Measurements from ENCODE around the gene PCNX2. TPM values are rescaled to one million over a fixed set of nuclear protein-coding genes. Genes with fewer than 3 reads are reported as not detected.

PCNX2 gene
- total RNA-seq, 1 donor from 2014 or later: 9.3 TPM

DNA sequence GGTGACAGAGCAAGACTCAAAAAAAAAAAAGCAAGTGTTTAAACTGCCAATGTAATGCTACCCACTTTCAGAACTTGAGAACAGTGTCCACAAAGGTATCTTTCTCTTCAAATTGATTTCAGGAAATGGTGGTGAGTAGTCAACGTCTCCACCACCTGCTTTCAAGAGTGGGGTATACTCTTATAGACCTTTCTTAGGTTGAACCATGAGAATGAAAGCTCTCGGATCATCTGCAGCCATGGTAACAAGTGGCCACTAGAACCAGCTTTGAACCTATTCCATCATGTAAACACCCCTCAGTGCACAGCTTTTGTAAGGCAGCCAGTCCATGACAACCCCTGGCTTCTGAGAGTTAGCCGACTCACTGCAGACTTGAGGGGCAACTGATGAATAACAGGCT lies 237.7 kb downstream of the PCNX2 start:
- no peak for DNase-seq

DNA sequence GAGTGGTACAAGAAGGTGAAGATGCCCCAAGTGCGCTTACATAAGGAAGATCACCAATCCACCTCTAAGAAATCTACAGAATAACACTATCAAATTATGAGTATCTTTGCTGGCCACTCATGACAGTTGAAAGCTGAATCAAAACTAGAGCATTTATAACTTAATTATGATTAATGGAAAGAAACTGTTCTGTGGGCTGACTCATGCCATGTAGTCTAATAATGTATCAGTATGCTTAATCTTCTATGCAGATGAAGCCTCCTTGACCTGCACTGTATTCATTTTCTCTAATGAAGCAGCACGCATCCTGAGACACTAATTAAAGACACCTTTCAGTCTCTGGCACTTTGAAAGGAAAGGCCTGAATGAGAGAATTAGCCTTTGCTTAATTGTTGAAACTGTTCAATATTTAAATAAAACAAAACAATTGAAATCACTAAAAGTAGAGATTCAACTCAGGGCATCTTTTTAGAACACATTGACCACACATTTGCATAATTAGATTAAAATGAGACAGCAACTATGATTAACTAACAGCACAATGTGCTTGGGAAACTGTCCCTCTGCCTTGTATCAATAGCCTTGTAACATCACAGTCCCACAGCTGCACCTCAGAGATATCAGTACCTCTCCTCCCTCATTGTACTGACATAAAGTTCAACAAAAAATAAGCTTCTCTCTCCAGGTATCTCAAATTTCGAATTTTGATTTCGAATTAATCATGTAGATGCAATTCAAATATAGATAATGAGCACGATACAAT lies 239.5 kb downstream of the PCNX2 start:
- DNase-seq: no peak

DNA sequence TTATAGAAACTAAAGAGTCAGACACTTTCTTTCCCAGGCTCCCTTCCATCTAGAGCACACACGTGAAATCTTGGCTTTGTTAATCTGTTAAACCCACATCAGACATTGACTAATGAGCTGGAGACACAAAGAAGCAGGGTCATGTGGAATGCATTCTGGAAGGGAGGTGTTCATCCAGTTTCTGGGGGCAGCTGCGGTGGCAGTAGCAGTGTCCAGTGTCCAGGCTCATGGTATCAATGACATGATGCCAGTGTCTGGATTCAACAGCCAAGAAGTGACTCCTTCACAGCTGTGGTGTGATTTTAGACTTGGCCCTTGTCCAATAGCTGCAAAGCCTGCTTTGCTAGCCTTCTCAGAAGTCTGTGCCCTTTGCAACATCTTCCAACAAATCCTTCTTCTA lies 249.9 kb downstream of the PCNX2 start:
- DNase-seq: no peak

DNA sequence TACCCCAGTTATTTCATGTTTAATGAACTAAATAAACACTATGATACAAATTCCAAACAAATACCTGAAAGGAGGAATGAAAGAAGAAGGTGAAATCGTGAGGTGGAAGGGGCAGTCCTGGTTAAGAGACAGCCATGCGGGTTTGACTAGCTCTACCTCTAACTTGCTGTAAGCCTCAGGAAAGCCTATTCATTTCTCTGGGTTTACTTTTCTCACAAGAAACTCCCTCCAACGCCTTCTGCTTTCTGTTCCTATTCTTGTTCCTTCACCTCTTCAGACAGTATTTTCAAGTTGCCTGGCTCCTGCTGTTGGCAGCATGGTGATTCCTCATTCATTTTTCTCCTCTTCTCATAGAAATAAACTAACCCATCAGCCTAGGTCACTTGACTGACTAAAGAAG lies 252.7 kb downstream of the PCNX2 start:
- DNase-seq: no peak

DNA sequence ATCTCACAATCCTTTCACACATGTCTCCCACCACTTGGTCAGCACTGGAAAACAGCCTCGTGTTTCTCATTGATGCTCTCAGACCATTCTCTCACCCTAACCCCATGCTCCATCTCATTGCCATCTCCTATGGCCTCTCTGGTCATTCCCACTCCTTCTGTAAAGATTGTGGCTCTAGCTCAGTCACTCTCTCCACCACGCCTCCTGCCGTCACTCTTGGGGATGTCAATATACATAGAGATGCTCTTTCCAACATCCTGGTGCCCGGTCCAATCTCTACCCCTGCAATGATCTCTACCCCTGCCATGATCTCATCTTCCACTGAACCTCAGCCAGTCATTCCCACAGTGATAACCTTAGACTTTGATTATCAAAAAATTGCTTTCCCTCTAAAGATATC lies 255.0 kb downstream of the PCNX2 start:
- no peak for DNase-seq

DNA sequence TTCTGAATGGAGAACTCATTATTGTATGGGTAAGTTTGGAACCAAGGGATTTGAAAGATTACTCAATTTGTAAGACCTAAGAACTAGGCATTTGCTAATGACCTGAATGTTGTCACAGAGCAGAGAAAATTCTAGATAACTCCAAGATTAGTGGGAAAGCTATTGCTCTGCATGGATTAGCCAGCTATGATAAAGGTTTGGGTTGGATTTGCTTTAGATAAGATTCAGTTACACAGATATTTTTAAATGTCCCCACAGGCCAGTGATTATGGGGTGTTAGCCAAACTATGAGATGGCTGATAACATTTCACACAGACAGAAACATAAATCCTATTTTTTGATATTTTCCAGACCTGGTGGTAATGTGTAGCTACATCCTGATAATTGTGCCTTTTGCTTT lies 256.9 kb downstream of the PCNX2 start:
- no peak for DNase-seq

DNA sequence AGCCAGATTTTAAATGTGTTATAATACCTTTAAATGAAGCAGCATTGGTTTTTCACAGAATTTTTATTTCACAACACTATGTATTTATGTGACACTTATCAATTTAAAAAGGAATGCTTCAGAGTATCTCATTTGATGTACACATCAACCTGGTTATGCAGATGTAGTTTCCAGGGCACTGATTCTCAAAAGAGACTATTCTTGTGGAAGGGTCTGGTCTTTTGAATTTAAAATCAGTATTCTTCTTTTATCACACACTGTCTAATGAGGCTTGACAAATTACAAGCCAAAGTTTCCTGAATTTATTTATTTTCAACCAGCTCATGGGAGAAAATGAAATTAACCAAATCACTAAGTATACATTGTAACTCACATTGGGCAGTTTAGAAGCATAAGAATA lies 257.7 kb downstream of the PCNX2 start:
- no peak for DNase-seq

DNA sequence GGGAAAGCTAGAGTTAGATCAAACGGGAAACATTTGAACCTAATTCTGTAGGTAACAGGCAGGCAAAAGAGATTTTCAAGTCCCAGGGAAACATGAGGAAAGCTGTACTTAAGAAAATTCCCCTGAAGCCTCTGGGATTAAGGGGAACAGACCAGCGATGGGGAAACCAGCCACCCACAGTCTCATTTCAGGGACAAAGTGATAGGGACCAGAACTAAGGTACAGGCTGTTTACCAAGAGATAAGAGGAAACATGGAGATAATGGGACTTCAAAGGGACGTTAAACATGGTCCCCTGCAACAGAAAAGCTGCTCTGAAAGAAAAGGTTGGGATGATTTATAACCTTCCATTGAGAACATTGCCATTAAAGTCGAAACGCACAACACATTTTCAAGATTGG lies 260.7 kb downstream of the PCNX2 start:
- DNase-seq: no peak

DNA sequence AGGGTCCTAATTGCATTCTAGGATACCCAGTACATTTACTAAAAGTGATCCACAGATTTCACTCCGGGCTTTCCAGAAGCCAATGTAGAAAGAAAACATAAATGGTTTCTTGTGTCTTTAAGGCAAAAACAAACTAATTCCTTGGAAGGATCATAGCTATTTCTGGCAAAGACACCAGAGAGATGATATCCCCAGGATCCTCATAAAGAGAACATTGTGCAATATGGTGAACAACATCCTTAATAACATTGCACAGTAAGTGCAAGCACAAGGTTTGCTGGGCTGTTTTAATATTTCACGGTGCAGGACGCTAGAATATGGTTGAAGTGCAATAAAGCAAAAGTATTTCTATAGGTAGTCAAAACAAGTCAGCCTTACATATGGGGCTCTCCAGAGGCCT lies 262.2 kb downstream of the PCNX2 start:
- DNase-seq: peak; percentile 80

DNA sequence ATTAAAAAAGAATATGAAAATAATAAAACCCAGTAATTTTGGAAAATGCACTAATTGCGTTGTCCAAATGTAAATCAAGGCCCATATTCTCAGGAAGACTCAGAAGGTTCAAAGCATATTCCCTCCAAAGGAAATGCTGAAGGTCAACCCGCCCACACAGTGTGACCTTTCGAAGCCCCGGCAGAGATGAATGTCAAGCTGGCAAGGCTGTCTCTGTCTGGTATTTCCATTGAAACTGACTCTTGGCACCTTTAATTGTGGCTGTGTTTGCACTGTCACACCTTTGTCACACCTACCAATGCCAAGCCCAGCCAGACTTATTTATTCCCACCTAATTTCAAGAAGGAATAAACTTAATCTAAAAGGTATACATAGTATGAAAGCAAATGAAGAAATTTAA lies 262.6 kb downstream of the PCNX2 start:
- no peak for DNase-seq

DNA sequence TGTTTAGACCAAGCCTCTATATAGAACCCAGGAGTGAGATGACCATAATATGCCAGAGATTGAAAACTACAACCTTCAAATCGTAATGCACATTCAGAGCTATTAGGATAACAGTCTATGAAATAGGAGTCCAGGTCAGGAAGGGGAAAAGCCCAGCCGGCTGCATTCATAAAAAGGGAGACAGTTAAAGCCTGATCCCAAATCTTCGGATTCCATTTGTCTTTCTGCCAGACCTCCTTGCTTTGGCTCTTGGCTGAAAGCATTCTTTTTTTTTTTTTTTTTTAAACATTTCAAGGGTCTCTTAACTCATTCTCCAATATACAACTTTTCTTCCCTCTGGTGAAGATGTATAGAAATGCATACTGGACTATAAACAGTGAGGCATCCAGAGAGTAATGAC lies 264.0 kb downstream of the PCNX2 start:
- DNase-seq: no peak

DNA sequence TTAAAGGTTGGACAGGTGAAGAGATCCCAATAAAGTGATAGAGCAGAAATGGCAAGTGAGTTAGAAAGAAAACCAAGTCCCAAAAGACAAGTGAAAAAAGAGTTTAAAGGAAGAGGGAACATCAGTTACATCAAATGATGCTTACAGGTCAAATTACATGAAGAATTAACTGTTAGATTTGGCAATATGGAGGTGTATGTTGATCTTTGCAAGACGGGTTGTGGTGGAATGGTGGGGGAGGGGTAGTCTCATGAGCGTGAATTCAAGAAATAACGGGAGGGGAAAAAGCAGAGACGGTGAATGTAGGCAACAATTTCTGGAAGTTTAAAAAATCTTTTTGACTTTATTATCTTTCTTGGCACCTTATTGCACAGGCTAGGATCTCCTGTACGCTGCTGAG lies 268.5 kb downstream of the PCNX2 start:
- no peak for DNase-seq

DNA sequence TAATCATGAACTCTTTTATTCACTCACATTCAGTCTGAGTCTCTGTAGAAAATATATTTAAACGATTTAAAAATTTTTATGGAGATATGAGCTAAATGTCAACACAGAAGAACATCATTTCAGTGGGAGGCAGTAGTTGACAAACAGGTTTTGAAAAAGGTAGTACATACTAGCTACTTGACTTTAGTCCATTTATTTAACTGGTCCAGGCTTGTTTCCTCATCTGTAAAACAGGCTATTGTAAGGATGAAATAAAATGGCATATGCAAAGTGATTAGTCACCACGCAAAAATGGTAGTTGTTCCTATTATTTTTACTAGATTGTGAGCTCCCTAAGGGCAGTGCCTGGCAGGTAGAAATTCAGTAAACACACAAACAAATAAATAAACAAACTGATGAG lies 270.0 kb downstream of the PCNX2 start:
- no peak for DNase-seq

DNA sequence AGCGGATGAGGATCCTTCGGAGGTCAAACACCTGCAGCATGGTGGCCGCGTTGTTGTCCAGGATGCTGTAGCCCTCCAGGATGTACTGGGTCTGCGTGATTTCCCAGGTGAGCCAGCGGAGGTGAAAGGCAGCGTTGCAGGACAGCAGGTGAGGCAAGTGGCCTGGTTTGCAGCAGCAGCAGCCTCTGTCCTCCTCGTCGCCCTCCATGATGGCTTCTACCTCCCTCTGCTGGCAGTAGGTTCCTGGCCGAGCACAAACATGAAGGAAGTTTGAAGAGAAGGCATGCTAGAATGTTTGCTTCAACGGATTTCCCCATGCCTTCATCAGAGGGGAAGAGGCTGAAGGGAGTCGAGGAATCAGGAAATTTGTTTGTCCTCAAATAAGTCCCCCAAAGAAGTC lies 270.4 kb downstream of the PCNX2 start:
- no peak for DNase-seq

DNA sequence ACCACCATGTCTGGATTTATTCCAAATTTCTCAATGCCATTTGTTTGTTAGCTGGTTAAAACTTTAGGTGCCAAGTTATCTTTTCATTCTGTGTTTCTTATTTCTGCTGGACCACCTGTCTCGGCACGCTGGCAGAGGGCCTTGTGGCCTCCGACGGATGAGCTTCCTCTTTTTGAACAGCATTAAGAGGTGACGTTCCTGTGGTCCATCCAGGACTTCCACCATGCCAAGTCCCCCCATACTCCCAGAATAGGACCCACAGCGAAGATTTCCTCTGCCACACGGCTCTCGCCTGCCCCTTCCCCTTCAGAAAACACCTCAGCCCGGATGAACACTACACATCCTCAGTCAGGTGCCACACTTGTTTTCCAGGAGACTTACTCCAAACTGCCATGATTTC lies 271.3 kb downstream of the PCNX2 start:
- no peak for DNase-seq

DNA sequence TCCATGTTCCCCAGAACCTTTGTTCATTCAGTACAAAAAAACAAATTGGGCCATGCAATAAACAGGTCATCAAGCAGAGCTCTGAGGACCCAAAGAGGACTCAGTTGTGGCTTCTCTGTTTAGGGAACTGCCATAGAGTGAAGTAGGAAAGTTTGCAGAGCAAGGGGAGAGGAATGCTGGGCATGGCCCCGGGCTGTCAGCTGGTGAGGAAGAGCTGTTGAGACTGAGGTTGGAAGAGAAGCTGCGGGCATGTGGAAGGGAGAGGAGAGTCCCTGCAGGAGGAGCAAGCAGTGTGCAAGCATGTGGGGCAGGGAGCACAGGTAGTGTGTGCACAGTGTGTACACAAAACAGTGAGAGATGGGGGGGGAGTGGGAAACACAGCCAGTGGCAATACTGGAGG lies 273.3 kb downstream of the PCNX2 start:
- DNase-seq: no peak

DNA sequence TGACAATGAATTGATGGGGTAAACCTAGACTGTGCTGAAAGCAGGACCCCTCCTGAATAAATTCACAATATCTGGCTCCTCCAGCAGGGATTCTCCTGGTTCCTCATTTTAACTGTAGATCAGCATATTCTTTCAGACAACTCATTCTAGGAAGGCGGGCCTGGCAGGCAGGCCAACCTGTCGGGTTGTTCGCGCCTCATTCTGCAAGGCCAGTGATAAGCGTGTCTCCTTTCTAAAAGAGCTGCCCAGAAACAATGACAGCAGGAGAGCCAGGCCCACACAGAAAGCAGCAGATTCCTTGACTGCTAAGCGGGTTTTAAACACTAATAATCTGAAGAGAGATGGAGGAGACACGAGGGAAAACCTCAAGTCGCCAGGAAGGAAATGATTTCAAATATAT lies 275.1 kb downstream of the PCNX2 start:
- no peak for DNase-seq

DNA sequence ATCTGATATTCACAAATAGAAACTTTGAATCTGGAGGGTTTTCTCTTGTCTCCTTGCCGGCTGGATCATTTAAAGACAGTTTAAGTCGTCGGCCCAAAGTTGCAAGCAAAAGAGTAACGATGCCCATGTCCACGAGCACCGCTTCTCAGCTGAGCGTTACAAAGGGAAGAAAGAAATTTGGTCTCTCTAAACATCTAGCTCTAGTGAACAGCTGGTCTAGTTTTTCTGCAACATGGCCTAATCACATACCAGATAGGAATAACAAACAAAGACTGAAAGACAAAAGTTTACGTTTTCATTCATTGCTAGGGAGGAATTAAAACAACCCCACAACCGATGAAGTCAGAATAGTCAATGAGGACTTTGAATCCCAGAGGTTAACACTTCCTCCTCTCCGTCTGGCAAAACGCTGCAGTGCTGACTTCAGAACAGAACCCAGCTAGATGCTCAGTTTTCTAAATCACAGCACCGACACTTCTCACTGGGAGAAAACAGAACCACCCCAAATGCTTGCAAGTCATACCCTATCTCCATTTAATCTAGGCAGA lies 275.7 kb downstream of the PCNX2 start:
- DNase-seq: no peak

DNA sequence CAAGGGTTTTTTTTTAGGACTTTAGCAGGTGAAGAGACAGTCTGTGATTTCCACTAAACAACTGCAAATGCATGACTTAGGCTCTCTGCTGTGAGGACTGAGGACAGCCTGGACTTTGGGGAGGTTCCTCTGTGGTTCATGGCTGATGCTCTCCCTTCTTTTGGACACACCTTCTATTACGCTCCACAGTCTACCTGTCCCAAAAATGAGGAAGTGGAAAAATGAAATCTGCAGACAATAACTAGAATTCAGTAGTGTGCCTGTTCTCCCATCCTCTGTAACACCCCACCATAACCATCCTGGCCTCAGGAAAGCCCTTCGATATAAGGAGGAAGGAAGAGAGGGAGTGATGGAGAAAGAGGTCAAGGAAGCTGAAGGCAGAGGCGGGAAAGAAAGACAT lies 276.4 kb downstream of the PCNX2 start:
- DNase-seq: no peak

DNA sequence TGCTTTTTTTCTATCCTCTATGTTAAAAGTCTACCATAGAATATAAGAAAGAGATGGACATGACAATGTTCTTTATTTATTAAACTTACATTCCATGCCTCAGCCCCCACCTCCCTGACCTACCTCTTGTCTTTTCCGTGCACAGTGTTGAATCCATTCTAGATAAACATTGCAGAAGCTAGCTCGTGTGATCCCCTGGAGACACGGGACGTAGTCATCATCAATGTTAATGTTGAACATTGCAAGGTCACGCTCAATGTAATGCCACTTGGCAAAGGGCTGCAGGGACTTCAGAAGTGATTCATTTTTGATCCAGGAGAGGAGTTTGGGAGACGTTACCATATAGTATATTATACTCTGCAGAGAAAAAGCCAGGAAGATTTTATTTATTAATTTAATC lies 278.7 kb downstream of the PCNX2 start:
- no peak for DNase-seq

DNA sequence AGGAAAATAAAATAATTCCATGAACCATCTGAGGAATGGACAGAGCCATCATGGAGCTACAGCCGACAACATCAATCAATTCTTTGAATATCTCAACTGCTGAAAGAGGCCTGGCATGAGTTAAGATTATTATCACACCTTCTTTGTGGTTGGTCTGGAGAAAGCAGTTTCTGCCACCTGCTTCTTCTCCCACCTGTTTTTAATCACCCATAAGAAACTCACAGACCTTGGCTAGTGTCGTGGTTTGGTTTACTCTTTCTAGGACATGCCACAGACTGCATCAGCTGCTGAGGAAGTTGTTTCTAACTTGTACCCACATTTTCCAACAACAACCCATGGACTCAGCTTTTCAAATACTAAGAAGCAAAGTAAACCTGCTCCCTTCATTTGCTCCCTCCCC lies 279.6 kb downstream of the PCNX2 start:
- no peak for DNase-seq

DNA sequence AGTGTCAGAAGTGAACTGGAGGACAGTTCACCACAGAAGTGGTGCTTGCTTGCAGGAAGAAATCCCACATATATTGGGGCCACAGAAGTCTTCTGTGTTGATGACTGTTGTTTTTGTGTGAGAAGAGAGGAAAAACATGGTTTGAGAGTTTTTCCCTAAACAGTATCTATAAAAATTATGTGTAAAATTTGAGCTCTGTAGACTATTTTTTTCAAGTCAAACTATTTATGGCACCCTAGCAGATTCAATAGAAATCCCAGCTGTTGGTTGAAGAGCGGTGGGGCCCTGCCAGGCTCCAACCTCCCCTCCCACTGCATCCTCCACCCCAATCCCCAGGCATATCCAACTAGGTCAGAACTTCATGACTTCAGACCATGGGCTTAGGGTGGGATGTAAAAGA lies 283.5 kb downstream of the PCNX2 start:
- no peak for DNase-seq

DNA sequence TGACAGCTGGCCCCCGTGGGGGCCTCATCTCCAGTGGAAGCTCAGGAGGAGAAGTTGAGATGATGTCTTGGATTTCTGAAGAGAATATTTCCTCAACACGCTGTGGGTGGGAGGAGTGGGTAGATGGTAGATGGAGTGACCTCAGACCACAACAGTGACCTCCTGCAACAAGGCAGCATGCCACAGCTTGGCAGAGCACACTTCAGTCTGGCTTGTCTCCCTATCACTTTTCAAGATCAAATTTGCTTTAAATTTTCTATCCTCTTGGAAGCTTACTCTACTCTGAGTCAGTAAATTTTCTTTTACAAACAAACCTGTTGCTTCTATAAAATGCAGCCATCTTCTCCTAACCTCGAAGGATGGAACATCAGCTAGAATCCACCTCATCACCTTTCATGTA lies 285.4 kb downstream of the PCNX2 start:
- DNase-seq: no peak

DNA sequence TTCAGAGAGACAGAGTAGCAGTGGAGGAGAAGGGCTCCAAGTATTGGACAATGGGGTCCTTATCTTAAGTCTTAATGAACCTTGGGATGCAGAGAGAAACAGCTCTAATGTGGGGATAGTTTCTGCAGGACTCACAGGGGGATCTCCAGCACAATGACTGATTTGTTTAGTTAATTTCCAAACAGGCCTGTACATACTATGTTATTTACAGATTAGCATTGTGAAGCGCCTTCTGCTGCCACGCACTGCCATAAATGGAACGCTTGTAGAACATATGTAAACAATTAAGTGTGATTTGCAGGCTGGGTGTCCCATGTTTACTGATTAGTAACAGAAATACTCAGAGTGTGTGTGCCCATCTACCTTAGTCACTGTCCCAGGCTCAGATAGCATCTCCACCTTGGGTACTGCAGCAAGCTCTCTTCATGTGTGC lies 289.0 kb downstream of the PCNX2 start:
- peak; percentile 38 for DNase-seq

DNA sequence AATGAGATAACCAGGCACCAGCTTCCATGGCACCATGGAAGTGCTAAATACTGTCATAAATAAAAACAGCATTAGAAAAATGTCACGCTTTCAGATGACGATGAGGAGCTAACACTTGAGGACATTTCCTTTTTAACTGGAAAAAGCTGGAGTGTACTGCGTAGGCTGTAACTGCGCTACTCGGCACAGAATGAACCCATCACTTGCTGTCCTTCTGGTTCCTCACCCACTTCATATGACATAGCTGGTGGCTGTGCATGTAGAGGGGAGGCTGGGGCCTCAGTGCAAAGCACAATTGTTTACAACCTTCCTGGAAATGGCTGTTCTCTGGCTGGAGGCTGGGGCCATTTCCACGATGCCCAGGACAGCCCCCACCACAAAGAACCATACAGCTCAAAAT lies 289.4 kb downstream of the PCNX2 start:
- DNase-seq: no peak
